Activated naive CD4-positive, alpha-beta T cell treated with anti-CD3 and anti-CD28 coated beads, Interleukin-2, amount 10 ng/mL, durations not matched to agents 7 days and 5 days (primary cell): ENCODE measurements around the gene GPR152.

ENCODE experiments used
- CTCF ChIA-PET: fragments of 350-600 bp; sonication (Branson Sonifier 250); formaldehyde crosslinking; loops from one replicate; lab custom pipeline; 2021; ENCODE audit warnings: antibody characterized with exemption; lab: Charles Lee
- DNase-seq: peaks from one replicate; pipeline ENCODE4 v3.0.0-alpha.2; 2020
- H3K27ac Mint-ChIP-seq: one replicate; pipeline ENCODE4 v1.8.0; 2021; ENCODE audit warnings: mild to moderate bottlenecking, moderate library complexity, mixed read lengths
- H3K27me3 Mint-ChIP-seq: one replicate; pipeline ENCODE4 v1.8.0; 2021; ENCODE audit warnings: mild to moderate bottlenecking, mixed read lengths
- H3K36me3 Mint-ChIP-seq: one replicate; pipeline ENCODE4 v1.8.0; 2021; ENCODE audit warnings: mixed read lengths
- H3K4me1 Mint-ChIP-seq: one replicate; pipeline ENCODE4 v1.8.0; 2021; ENCODE audit warnings: mixed read lengths
- H3K4me3 Mint-ChIP-seq: one replicate; pipeline ENCODE4 v1.8.0; 2021; ENCODE audit warnings: mild to moderate bottlenecking, moderate library complexity, mixed read lengths
- H3K9me3 Mint-ChIP-seq: one replicate; pipeline ENCODE4 v1.8.0; 2021; ENCODE audit warnings: mixed read lengths

The GPR152 gene

DNA sequence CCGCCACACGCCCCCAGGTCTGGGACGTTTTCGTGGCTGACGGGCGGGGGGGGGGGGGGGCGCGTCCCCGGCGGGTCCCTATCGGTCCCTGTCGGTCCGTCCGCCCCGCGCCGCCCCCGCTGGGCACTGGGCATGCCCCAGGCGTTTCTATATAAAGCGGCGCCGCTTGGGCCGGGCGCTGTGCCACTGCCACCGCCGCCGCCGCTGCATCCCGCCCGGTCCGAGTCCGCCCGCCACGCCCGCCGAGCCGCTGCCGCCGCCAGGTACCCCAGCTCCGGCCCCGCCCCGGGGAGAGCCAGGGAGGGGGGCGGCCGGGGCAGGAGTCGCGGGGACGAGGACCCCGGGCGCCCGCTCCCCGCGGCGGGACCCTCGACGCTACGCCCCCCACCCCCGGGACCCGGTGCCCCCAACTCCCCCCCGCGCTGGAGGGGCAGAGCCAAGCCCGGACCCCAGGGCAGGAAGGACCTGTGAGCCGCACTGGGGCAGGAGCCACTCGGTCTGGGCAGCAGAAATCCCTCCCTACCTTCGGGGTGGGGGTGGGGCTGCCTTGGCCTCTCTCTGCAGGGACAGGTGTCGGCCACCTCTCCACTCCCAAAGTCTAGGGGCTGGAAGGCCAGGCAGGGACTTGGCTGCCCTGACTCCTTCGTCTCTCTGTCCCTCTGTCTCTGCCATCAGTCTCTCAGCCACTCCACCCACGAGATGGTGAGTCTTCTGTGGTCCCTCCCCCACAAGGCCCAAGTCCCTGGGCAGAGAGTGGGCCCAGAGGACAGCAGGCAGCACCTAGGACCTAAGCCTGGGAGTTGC, 36.8 kb downstream of the GPR152 start, which contains the start of gene CARNS1:
TSS of gene CARNS1 (plus strand) at position 178 of the 804 bp plus-strand sequence. CDS start at position 700, 522 bp downstream.
- CTCF ChIA-PET = no interaction called here
- Mint-ChIP-seq H3K36me3 (peaks cover 7% of the 10 kb centered on the region), H3K27ac (peak within 1 kb of the TSS; percentile 88), H3K27me3 (peaks cover 54% of the 10 kb centered on the region), H3K9me3 (no peaks in the 10 kb centered on the region), H3K4me1 (peaks cover 82% of the 10 kb centered on the region), H3K4me3 (peak within 1 kb of the TSS; percentile 59)
- DNase-seq = no peak

DNA sequence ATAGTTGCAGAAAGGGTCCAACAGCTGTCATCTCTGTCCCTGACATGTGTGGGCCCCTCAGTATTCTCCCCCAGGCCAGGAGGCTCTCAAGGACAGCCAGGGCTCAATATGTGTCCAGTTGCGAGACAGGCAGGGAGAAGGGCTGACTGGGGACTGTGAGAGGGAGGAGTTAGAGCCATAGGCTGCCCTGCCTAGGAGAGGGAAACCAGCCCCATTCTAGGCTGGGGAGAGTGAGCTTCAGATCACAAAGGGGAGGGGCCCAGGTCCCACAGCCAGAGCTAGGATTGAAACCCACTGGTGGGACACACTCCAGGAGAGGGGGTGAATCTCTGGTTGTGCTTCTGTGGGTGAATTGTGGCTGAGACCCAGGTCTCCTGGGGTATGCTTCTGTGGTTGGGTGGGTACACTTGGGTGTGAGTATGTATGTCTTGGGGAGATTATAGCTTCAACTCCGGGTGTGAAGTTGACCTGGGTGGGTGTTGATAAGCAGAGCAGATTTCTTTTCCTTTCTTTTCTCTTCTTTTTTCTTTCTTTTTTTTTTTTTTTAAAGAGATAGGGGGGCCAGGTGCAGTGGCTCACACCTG, 39.2 kb downstream of the GPR152 start:
- peaks cover 82% of the 10 kb centered on the region for H3K4me1 Mint-ChIP-seq
- peaks cover 25% of the 10 kb centered on the region for H3K36me3 Mint-ChIP-seq
- no peaks in the 10 kb centered on the region for H3K9me3 Mint-ChIP-seq
- H3K4me3 Mint-ChIP-seq = no peak overlapping the region
- peak overlapping the region; percentile 28 for H3K27ac Mint-ChIP-seq
- DNase-seq = no peak
- peaks cover 39% of the 10 kb centered on the region for H3K27me3 Mint-ChIP-seq
- CTCF ChIA-PET = interaction anchor here (1.1 to 1.8 kb wide), 2 partner anchors 9 to 31 kb away, joined by 3 to 5 read pairs; partner anchors contain the start of gene TBC1D10C

DNA sequence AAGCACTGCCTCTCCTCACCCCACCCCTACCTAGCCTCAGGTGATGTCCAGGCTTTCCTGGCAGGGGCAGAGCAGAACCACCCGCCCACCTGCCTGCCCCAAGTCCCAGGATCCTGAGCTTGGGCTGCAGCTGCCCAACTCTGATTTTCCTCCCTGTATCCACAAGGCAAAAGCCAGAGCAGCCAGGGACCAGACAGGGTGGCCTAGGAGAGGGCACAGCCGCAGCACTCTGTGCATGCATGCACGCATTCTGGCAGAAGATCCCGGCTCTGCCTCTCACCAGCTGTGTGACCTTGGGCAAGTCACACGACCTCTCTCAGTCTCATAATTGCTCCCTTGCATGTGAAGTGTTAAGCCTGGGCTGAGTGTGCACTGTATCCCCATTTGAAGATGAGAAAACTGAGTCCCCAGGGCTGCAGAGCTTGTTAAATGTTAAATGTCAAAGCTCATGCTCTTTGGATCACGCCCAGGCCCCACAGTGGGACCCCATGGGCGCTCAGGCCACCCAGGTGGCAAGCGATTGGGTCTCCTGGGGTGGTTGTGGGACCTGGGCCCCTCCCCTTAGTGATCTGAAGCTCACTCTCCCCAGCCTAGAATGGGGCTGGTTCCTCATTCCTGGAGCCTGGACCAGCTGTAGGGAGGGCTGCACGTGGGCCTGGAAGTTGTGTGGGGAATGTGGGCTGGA, 39.9 kb downstream of the GPR152 start:
- DNase-seq = no peak
- CTCF ChIA-PET = interaction anchor here (1.0 to 1.8 kb wide), 3 partner anchors 8 to 30 kb away, joined by 3 to 5 read pairs (median 3); partner anchors contain the start of gene TBC1D10C
- peaks cover 32% of the 10 kb centered on the region for H3K36me3 Mint-ChIP-seq
- H3K4me1 Mint-ChIP-seq = peaks cover 82% of the 10 kb centered on the region
- H3K9me3 Mint-ChIP-seq = no peaks in the 10 kb centered on the region
- H3K27ac Mint-ChIP-seq = no peak overlapping the region
- H3K27me3 Mint-ChIP-seq = peaks cover 31% of the 10 kb centered on the region
- no peak overlapping the region for H3K4me3 Mint-ChIP-seq

DNA sequence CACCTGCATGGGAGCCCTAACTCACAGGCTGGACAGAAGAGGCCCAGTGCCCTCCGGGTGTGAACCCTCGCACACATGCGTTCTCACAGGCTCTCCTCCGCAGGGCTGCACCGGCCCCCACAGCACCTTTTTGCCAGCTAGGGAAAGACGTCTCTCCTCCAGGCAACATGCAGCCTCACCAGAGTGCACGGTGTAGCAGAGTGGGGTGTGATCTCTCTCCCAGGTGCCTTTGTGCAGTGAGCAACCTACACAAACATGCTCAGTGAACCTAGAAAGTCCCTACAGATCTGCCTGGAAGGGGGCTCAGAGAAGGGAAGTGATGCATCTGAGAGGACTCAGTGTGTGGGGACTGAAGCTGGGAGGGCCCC, 40.8 kb downstream of the GPR152 start:
- peak overlapping the region; percentile 75 for H3K27ac Mint-ChIP-seq
- peaks cover 40% of the 10 kb centered on the region for H3K36me3 Mint-ChIP-seq
- no peak for DNase-seq
- H3K9me3 Mint-ChIP-seq = no peaks in the 10 kb centered on the region
- H3K4me1 Mint-ChIP-seq = peaks cover 84% of the 10 kb centered on the region
- peaks cover 31% of the 10 kb centered on the region for H3K27me3 Mint-ChIP-seq
- CTCF ChIA-PET = interaction anchor here (0.9 to 1.0 kb wide), 2 partner anchors 10 to 26 kb away, joined by 3 to 4 read pairs; partner anchors contain the start of gene PPP1CA
- H3K4me3 Mint-ChIP-seq = no peak overlapping the region

DNA sequence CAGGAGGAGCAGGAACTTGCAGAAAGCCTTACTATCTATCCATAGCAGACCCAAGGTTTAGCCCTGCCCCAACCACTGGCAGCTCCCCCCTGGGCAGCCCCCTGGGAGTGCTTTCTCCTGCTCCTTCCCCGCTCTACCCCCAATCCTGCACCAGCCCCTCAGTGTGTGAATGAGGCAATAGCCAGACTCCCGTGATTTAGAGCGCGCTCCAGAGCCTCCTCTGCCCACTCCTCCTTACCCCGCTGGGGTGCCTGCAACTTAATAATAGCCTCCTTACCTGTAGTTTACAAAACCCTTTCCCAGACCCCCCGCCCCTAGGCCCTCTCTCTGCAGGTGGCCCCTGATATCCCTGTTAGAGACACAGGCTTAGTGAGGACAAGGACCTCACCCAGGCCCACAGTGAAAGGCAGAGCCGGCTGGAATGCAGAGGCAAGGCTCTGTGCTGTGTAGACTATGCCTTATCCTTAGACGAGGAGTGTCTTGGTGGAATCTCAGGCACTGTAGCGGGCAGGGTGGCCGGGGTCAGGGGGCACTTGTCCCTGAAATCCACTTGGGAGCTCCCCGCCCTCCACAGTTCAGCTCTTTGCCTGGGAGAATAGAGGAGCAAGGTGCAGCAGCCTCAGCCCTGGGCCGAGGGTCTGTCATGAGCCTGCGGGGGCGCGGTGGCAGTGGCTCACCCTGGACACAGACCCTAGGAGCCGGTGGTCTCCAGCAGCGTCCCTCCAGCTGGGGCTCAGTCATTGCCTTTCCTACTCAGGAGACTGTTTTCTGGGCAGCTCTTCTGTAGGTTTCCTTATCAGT, 41.3 kb downstream of the GPR152 start:
- peak overlapping the region; percentile 75 for H3K27ac Mint-ChIP-seq
- H3K36me3 Mint-ChIP-seq = peaks cover 46% of the 10 kb centered on the region
- no peak for DNase-seq
- CTCF ChIA-PET = interaction anchor here (0.9 kb wide), 1 partner anchor 10 kb away, joined by 4 read pairs; the partner anchor contains the start of gene PPP1CA
- H3K9me3 Mint-ChIP-seq = no peaks in the 10 kb centered on the region
- peak overlapping the region; percentile 83 for H3K4me3 Mint-ChIP-seq
- H3K4me1 Mint-ChIP-seq = peaks cover 83% of the 10 kb centered on the region
- H3K27me3 Mint-ChIP-seq = peaks cover 26% of the 10 kb centered on the region

DNA sequence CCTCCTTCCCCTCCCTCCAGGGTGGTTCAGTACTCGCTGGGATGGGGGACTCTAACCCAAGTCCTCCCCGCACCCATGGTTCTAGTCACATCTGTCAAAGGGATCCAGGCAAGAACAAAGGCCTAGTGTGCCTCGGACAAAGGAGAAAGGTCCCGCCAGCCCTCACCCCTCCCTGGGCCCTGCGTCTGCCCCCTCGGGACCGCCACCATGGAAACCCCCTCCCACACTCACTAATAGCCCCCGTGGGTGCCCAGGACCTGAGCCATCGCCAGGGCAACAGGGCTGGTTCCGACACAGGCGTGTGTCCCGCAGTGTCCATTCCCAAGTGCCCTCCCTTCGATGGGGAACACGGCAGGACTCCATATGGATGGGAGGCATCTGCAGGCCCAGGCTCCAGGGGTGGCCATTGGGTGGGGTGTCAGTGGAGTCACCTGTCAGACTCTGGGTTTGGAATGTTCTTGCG, 42.1 kb downstream of the GPR152 start:
- H3K27me3 Mint-ChIP-seq = peaks cover 22% of the 10 kb centered on the region
- peaks cover 53% of the 10 kb centered on the region for H3K36me3 Mint-ChIP-seq
- no peak for DNase-seq
- no peaks in the 10 kb centered on the region for H3K9me3 Mint-ChIP-seq
- CTCF ChIA-PET = no interaction called here
- peaks cover 86% of the 10 kb centered on the region for H3K4me1 Mint-ChIP-seq
- H3K4me3 Mint-ChIP-seq = peak overlapping the region; percentile 83
- H3K27ac Mint-ChIP-seq = peak overlapping the region; percentile 95

DNA sequence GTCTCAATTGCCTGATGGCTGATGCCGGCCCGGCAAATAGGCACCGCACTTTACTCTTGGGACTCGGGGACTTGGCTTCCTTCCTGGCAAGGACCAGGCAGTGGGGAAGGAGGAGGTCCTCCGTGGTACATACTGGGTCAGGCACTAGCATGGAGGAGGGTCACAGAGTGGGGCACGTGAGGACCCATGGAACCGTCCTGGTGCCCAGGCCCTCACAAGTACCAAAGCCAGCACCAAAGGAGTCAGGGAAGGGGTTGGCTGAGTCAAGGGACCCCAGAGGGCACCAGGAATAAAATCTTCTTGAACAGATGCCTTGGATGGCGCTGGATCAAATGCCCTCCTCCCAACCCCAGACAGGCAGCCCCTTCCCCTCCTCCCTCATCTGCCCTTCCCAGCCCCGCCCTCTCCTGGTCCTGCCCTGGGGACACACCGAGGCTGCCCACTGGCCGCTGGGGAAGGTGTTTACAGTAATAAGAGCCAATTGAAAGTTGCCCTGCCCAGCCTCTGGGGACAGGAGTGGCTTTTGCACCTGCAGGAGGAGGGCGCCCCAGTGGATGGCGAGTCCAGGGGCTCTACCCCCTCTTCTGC, 42.7 kb downstream of the GPR152 start:
- no peak for DNase-seq
- H3K36me3 Mint-ChIP-seq = peaks cover 58% of the 10 kb centered on the region
- peaks cover 85% of the 10 kb centered on the region for H3K4me1 Mint-ChIP-seq

DNA sequence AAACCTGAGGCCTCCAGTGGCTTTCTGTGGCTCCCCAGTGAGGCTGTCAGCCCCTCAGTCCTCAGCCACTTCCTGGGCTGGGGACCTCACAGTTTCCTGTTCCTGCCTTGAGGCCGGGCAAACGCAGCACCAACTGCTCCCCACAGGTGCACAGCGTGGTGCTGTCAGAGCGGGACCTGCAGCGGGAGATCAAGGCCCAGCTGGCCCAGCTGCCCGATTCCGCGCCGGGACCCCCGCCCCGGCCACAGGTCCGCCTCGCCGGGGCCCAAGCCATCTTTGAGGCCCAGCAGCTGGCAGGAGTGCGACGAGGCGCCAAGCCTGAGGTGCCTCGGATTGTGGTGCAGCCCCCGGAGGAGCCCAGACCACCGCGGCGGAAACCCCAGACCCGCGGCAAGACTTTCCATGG, 43.3 kb downstream of the GPR152 start:
- H3K9me3 Mint-ChIP-seq = no peaks in the 10 kb centered on the region
- peak; percentile 91 for DNase-seq
- CTCF ChIA-PET = interaction anchor here (1.2 to 1.9 kb wide), 2 partner anchors 8 to 29 kb away, joined by 3 to 8 read pairs; no protein-coding TSS in a partner anchor
- peak overlapping the region; percentile 96 for H3K4me3 Mint-ChIP-seq
- H3K36me3 Mint-ChIP-seq = peaks cover 63% of the 10 kb centered on the region
- peak overlapping the region; percentile 95 for H3K27ac Mint-ChIP-seq
- peaks cover 12% of the 10 kb centered on the region for H3K27me3 Mint-ChIP-seq
- H3K4me1 Mint-ChIP-seq = peaks cover 88% of the 10 kb centered on the region

More for the DNA sequence above, 42.7 kb downstream of the GPR152 start:
- no peaks in the 10 kb centered on the region for H3K9me3 Mint-ChIP-seq
- CTCF ChIA-PET = interaction anchor here (1.2 to 1.9 kb wide), 2 partner anchors 9 to 29 kb away, joined by 3 to 8 read pairs; no protein-coding TSS in a partner anchor
- peak overlapping the region; percentile 83 for H3K4me3 Mint-ChIP-seq
- peaks cover 18% of the 10 kb centered on the region for H3K27me3 Mint-ChIP-seq
- H3K27ac Mint-ChIP-seq = peak overlapping the region; percentile 95

DNA sequence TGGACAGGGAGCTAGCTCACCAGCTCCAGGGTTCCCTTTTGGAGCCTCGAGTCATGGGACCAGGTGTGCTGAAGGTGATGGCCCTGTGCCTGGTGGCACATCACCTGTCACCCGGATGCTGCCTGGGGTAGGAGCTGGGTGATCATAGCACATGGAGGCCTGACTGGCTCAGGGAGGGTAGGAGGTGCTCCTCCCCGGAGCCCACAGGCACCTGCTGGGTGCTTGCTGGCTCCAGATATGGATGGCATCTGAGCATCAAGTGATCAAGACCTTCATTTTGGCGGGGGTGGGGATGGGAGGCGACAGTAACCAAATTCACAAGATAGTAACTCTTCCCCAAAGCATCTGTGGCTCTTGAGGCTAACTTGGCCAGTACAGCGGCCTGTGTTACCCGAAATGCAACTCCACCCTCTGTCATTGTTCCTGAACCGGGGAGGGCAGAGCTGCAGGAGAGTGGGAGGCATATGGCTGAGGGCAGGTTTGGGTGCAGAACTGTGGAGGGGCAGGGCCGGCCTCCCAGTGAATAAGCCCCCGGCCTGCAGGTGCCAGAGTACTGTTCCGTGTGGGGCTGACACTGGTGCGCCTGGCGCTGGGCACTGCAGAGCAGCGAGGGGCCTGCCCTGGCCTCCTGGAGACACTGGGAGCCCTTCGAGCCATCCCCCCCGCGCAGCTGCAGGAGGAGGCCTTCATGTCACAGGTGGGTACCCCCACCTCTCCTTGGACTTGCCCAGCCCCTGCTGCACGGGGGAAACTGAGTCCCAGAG, 43.9 kb downstream of the GPR152 start:
- peak; percentile 48 for DNase-seq
- H3K4me3 Mint-ChIP-seq = peak overlapping the region; percentile 96
- peaks cover 85% of the 10 kb centered on the region for H3K4me1 Mint-ChIP-seq
- peaks cover 7% of the 10 kb centered on the region for H3K27me3 Mint-ChIP-seq
- no peaks in the 10 kb centered on the region for H3K9me3 Mint-ChIP-seq
- peak overlapping the region; percentile 94 for H3K27ac Mint-ChIP-seq
- H3K36me3 Mint-ChIP-seq = peaks cover 64% of the 10 kb centered on the region
- CTCF ChIA-PET = interaction anchor here (0.7 to 1.9 kb wide), 3 partner anchors 8 to 30 kb away, joined by 3 to 8 read pairs (median 3); no protein-coding TSS in a partner anchor

DNA sequence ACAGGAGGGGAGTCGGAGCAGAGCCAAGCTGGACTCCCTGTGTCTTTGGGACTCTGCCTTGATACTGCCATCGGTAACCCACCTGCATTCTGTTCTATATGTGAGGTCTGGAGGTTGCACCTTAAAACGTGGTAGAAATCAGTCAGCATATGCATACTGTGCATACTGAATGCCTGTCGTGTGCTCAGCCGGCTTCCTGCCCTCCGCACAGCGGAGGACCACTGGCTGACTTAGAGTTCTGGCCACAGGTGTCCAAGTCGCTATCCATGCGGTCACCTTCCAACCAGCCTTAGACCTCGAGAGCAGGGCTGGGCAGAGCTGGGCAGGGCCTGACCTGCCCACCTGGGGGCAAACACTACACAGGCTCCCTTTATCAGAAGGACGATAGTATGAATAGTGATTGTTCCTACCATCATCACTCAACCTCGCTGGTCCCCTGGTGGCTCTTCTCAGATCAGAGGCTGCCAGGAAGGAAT, 44.8 kb downstream of the GPR152 start:
- no peaks in the 10 kb centered on the region for H3K27me3 Mint-ChIP-seq
- CTCF ChIA-PET = interaction anchor here (0.7 to 1.9 kb wide), 6 partner anchors 16 to 51 kb away, joined by 3 to 11 read pairs (median 3); partner anchors contain the start of genes PTPRCAP and RAD9A
- H3K4me1 Mint-ChIP-seq = peaks cover 85% of the 10 kb centered on the region
- peak overlapping the region; percentile 94 for H3K27ac Mint-ChIP-seq
- DNase-seq = no peak
- peaks cover 61% of the 10 kb centered on the region for H3K36me3 Mint-ChIP-seq
- no peaks in the 10 kb centered on the region for H3K9me3 Mint-ChIP-seq
- H3K4me3 Mint-ChIP-seq = peak overlapping the region; percentile 96

DNA sequence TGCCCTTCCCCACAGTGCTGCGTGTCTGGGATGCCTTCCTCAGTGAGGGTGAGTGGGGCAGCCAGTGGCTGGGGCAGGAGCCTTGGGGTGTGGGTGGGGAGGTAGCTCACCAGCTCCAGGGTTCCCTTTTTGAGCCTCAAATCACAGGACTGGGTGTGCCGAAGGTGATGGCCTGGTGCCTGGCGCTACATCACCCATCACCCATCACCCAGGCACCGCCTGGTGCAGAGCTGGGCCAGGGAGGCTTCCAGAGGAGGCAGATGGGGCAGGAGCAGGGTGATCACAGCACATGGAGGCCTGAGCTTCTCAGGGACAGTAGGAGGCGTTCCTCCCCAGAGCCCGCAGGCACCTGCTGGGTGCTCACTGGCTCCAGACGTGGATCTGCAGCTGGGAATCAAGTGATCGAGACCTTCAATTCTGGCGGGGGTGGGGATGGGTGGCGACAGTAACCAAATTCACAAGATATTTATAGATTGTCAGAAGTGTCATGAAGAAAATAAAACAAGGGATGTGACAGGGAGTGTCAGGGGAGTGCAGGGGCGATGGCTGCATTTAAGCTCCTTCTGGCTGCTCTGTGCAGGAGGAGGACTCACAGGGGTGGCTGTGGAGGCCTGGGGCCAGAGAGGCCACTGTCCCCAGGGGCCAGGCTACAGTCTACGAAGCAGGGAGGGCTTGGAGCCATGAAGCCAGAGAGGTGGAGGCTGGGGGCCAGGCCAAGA, 45.4 kb downstream of the GPR152 start:
- peak overlapping the region; percentile 96 for H3K4me3 Mint-ChIP-seq
- H3K4me1 Mint-ChIP-seq = peaks cover 84% of the 10 kb centered on the region
- no peaks in the 10 kb centered on the region for H3K9me3 Mint-ChIP-seq
- H3K27ac Mint-ChIP-seq = peak overlapping the region; percentile 94
- DNase-seq = no peak
- CTCF ChIA-PET = interaction anchor here (0.7 to 1.3 kb wide), 6 partner anchors 16 to 98 kb away, joined by 3 to 11 read pairs (median 3); partner anchors contain the start of genes PITPNM1, PTPRCAP and RAD9A
- H3K36me3 Mint-ChIP-seq = peaks cover 61% of the 10 kb centered on the region
- H3K27me3 Mint-ChIP-seq = no peaks in the 10 kb centered on the region
